ENCODE measurements around the gene IFNGR2. TPM values are rescaled to one million over a fixed set of nuclear protein-coding genes. Genes with fewer than 3 reads are reported as not detected.
A peak's percentile ranks its signal among the peaks of the same experiment; 100 is the strongest.

The IFNGR2 gene
- total and polyA plus RNA-seq, 2 of the 8 experiments (the other 6 are each of a cell fraction or from before 2014, with no cell fraction given): 36.0 to 46.4 TPM

DNA sequence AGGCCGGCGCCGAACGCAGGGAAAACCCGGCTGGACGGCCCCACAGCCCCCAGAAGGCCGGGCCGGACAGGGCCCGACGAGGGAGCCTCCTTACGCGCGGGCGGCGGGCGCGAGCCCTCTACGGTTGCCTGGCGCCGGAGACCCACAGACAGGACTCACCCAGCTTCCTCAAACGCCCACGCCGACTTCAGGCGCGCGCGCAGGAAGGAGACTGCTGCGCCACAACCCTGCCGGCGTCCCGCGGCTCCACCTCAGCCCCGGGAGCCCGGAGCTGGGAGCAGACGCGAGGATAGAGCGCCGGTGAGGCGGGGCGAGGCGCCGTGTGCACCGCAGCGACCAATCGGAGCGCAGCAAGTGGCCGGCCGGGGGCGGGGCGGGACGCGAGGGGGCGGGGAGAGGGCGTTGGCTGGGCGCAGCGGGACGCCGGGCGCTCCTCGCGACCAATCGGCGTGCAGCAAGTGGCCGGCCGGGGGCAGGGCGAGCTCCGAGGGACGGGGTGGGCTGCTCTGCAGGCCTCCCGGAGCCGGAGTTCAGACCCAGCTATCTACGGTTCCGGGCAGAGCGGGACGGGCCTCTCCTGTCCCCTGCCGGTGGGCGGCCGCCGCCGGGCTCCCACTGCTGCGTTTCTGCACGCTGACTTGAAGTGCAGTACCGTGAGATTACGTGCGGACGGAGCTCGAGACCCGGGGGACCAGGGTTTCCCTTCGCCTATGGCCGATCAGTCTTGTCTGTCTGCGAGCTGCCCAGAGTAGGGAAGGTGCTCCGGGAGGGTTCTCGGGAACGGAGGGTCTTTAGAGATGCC, 76.7 kb downstream of the IFNGR2 start, which contains the start of gene TMEM50B (continued):
- TF ChIP-seq SIN3A (conservative IDR thresholded peaks at IDR 0.05 in 1 of 2, IDR thresholded peaks at IDR 0.05 in 1 of 2; ENCODE audit: low read depth in 1 of 2, low read length in 2 of 2) (peak; percentile 10 to 65; a peak in 1 of 4 replicates), NANOG (IDR thresholded peaks at IDR 0.05; ENCODE audit: insufficient read depth, low read depth, low read length, poor library complexity, severe bottlenecking) (no peak), KDM4A (IDR thresholded peaks at IDR 0.05; ENCODE audit: low read depth, low read length, severe bottlenecking) (peak; percentile 81), RFX5 (IDR thresholded peaks at IDR 0.05; ENCODE audit: borderline replicate concordance, low read depth, low read length) (no peak), TBP (IDR thresholded peaks at IDR 0.05; ENCODE audit: low read depth, low read length) (peak; percentile 90), HDAC2 (IDR thresholded peaks at IDR 0.05; ENCODE audit: borderline replicate concordance in 1 of 2, low read depth in 2 of 2, low read length in 2 of 2) (no peak; a peak in 1 of 4 replicates), CHD7 (IDR thresholded peaks at IDR 0.05; ENCODE audit: insufficient replicate concordance, low read length) (no peak), SIX5 (IDR thresholded peaks at IDR 0.05; ENCODE audit: low read depth, low read length) (no peak)
